K562 (cell line): ENCODE data around the gene AMELX. TPM values are rescaled to one million over a fixed set of nuclear protein-coding genes. Genes with fewer than 3 reads are reported as not detected.

Source experiments
- ATAC-seq: fragments of 200-7000 bp; cut with Tn5 transposase; 3 replicates; pipeline ENCODE4 v1.9.1; 2020; ENCODE audit warnings: moderate library complexity
- BruUV-seq: library from RNA; stranded (reverse); fragments of 400-500 nt; replicated peaks from 2 replicates; lab custom pipeline; 2021; lab: Mats Ljungman, UMichigan
- CTCF ChIA-PET: fragments of 300-600 bp; formaldehyde crosslinking; extraction: SDS; loops from one replicate; lab custom pipeline; 2021; ENCODE audit warnings: low intra/inter-chr PET ratio; lab: Yijun Ruan, JAX
- POLR2A ChIA-PET: fragments of 300-600, 350-650 bp; sonication (Branson Sonifier 250); formaldehyde crosslinking; extraction: SDS; loops from one replicate; lab custom pipeline; 2021; ENCODE audit warnings: antibody characterized with exemption, inconsistent platforms; lab: Yijun Ruan, JAX
- DNase-seq, 4 experiments: peaks; one replicate each; pipeline versions ENCODE4 v3.0.0 to v3.0.0-alpha.2; 2011 to 2018; ENCODE audit warnings: low spot score in 3 of 4, mixed read lengths in 3 of 4; ENCODE audit errors: extremely low read depth in 1 of 4
- FAIRE-seq: peaks from 2 replicates; lab custom pipeline; 2011; peaks lifted over from hg19 to GRCh38; lab: Jason Lieb, UNC
- H2AFZ ChIP-seq: 2 replicates; pipeline ENCODE4 v1.6.0; 2011; ENCODE audit warnings: low read depth, low read length, control low read depth, inconsistent platforms
- H3K27ac ChIP-seq: fragments of 200-600 bp; 3 replicates; pipeline ENCODE4 v1.8.0; 2011; ENCODE audit warnings: low read depth, mild to moderate bottlenecking, control low read depth, inconsistent platforms, low read length, moderate library complexity, mixed read lengths; ENCODE audit errors: extremely low read depth
- H3K27me3 ChIP-seq, 2 experiments: fragments of 300-600 bp in 1 of 2; 2 replicates in 1 of 2; 3 replicates in 1 of 2; pipeline versions ENCODE4 v1.6.0 to v1.8.0; 2011; ENCODE audit warnings: inconsistent platforms in 2 of 2, low read length in 2 of 2, mild to moderate bottlenecking in 1 of 2, mixed read lengths in 1 of 2, moderate library complexity in 1 of 2; ENCODE audit not compliant: control insufficient read depth in 2 of 2, insufficient read depth in 2 of 2
- H3K36me3 ChIP-seq: fragments of 300-600 bp; 3 replicates; pipeline ENCODE4 v1.8.0; 2011; ENCODE audit warnings: mild to moderate bottlenecking, low read length, inconsistent platforms; ENCODE audit not compliant: control insufficient read depth, insufficient read depth
- H3K4me1 ChIP-seq, 2 experiments: fragments of 200-600 bp in 1 of 2; replicated peaks in 1 of 2; 2 replicates in 1 of 2; 3 replicates in 1 of 2; pipeline versions ENCODE4 v1.5.1 to v1.8.0; 2011; ENCODE audit warnings: inconsistent platforms in 2 of 2, low read length in 2 of 2, mild to moderate bottlenecking in 1 of 2, mixed read lengths in 1 of 2, moderate library complexity in 1 of 2; ENCODE audit not compliant: control insufficient read depth in 2 of 2, insufficient read depth in 2 of 2
- H3K4me2 ChIP-seq: 2 replicates; pipeline ENCODE4 v1.6.1; 2011; ENCODE audit warnings: low read length, control low read depth, inconsistent platforms, mixed read lengths; ENCODE audit not compliant: insufficient read depth
- H3K4me3 ChIP-seq: fragments of 200-600 bp; sonication (generic), shearing (Covaris generic); 2 replicates; pipeline ENCODE4 v1.5.1; 2016; ENCODE audit warnings: control low read depth, inconsistent platforms
- H3K79me2 ChIP-seq: fragments of 200-600 bp; 3 replicates; pipeline ENCODE4 v1.8.0; 2011; ENCODE audit warnings: low read length, inconsistent platforms; ENCODE audit not compliant: control insufficient read depth, insufficient read depth
- H3K9ac ChIP-seq, 2 experiments: 2 replicates each; pipeline versions ENCODE4 v1.6.0 to v1.6.1; 2011; ENCODE audit warnings: low read depth in 2 of 2, low read length in 2 of 2, control low read depth in 1 of 2, inconsistent platforms in 1 of 2, mild to moderate bottlenecking in 1 of 2, mixed read lengths in 1 of 2; ENCODE audit not compliant: insufficient read depth in 1 of 2
- H3K9me1 ChIP-seq: one replicate; pipeline ENCODE4 v1.6.0; 2011; ENCODE audit warnings: inconsistent platforms, mild to moderate bottlenecking, low read length, moderate library complexity; ENCODE audit not compliant: control insufficient read depth, insufficient read depth
- H3K9me3 ChIP-seq: replicated peaks from 2 replicates; pipeline ENCODE4 v1.5.1; 2011; ENCODE audit warnings: low read depth, low read length, inconsistent platforms; ENCODE audit not compliant: control insufficient read depth, insufficient read depth
- H4K20me1 ChIP-seq: replicated peaks from 2 replicates; pipeline ENCODE4 v1.6.1; 2011; ENCODE audit warnings: low read length, inconsistent platforms, mixed read lengths; ENCODE audit not compliant: control insufficient read depth, insufficient read depth
- C11orf30 ChIP-seq: fragments of 450-650 bp; IDR thresholded peaks from 2 replicates; pipeline ENCODE4 v1.6.1; 2016; ENCODE audit warnings: low read depth, mild to moderate bottlenecking
- MAFF ChIP-seq: IDR thresholded peaks from 2 replicates; pipeline ENCODE4 v1.6.1; 2012; ENCODE audit warnings: low read length, improper control_type of control experiment
- MAFG ChIP-seq: fragments of 450-650 bp; conservative IDR thresholded peaks from 2 replicates; pipeline ENCODE4 v1.6.1; 2016; ENCODE audit warnings: missing genetic modification characterization, missing compliant biosample characterization
- MAFK ChIP-seq: IDR thresholded peaks from 2 replicates; pipeline ENCODE4 v1.6.1; 2011; ENCODE audit warnings: low read length, improper control_type of control experiment
- RBM25 ChIP-seq: fragments of 200-400 bp; formaldehyde crosslinking; IDR thresholded peaks from 2 replicates; pipeline ENCODE4 v1.6.1; 2018; ENCODE audit warnings: low read length, low read depth, moderate library complexity; ENCODE audit not compliant: severe bottlenecking
- ZNF316 ChIP-seq: fragments of 450-650 bp; IDR thresholded peaks from 2 replicates; pipeline ENCODE4 v1.6.1; 2016
- WGBS: fragments of 100-300 bp; shearing (Covaris generic); methylation state at CpG from one replicate; pipeline ENCODE4 v1.1.6; 2016; ENCODE audit warnings: low coverage, mixed read lengths; ENCODE audit not compliant: insufficient coverage; ENCODE audit errors: missing lambda C conversion rate; 5-methylcytosine and 5-hydroxymethylcytosine counted together
- in situ Hi-C: fragments of 300-500 bp; cut with MboI; formaldehyde crosslinking; loops from 4 replicates; pipeline ENCODE4 v1.15.0; 2018; ENCODE audit warnings: inconsistent platforms, mixed read lengths
- intact Hi-C: fragments of 100-400 bp; cut with micrococcal nuclease; formaldehyde crosslinking; loops from 2 replicates; pipeline ENCODE4 v1.14.2; 2022
- polyA plus RNA-seq, 8 experiments: library from polyadenylated mRNA; depleted of rRNA in 4 of 8; stranded (reverse) in 5 of 8; unstranded in 3 of 8; fragments of >200 nt; fragmentation: Nextera tagmentation in 2 of 8; fragmentation: Illumina TruSeq in 1 of 8; extraction: Ambion mirVana in 2 of 8; extraction: Trizol in 1 of 8; gene quantifications; 2 replicates each; pipeline versions ENCODE4 v1.2.1 to v1.2.3, GENCODE V29; 2011 to 2014; ENCODE audit warnings: inconsistent platforms in 1 of 8, missing spikeins in 1 of 8
- total RNA-seq, 7 experiments: library from RNA; depleted of rRNA in 6 of 7; stranded (reverse); fragments of >200 nt in 6 of 7; fragmentation: Illumina TruSeq in 2 of 7; extraction: Trizol in 2 of 7; gene quantifications; 2 replicates each; pipeline versions ENCODE4 v1.2.1 to v1.2.3, GENCODE V29; 2011 to 2021; ENCODE audit warnings: low replicate concordance in 1 of 7
- TF ChIP-seq, protein P1 (sequence below): fragments of 250-450 bp; sonication (Bioruptor Pico); IDR thresholded peaks from 2 replicates; pipeline ENCODE4 v1.8.0; 2021; ENCODE audit warnings: moderate library complexity, mild to moderate bottlenecking, inconsistent platforms

Gene AMELX
- total and polyA plus RNA-seq, 9 of the 15 experiments (the other 6 are each of a cell fraction or from before 2014, with no cell fraction given): 0.22 TPM; not detected in 8

GRCh38 chrX:11347300-11347699 lies 54.1 kb downstream of the AMELX start (continued):
- TF ChIP-seq, protein P1, sequence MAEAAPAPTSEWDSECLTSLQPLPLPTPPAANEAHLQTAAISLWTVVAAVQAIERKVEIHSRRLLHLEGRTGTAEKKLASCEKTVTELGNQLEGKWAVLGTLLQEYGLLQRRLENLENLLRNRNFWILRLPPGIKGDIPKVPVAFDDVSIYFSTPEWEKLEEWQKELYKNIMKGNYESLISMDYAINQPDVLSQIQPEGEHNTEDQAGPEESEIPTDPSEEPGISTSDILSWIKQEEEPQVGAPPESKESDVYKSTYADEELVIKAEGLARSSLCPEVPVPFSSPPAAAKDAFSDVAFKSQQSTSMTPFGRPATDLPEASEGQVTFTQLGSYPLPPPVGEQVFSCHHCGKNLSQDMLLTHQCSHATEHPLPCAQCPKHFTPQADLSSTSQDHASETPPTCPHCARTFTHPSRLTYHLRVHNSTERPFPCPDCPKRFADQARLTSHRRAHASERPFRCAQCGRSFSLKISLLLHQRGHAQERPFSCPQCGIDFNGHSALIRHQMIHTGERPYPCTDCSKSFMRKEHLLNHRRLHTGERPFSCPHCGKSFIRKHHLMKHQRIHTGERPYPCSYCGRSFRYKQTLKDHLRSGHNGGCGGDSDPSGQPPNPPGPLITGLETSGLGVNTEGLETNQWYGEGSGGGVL (CRISPR knock-in tag): no peak
- TF ChIP-seq, all 486 proteins: peak for 1

GRCh38 chrX:11349020-11349419 lies 55.8 kb downstream of the AMELX start:
- no peaks in the 10 kb centered on the region for H3K9me3 ChIP-seq
- in situ Hi-C loops: no loop called here
- TF ChIP-seq C11orf30: peak; percentile 75
- no peak for TF ChIP-seq RBM25
- TF ChIP-seq MAFK: peak; percentile 48; the same call in 1 of the 2 replicates
- peak; percentile 70 for TF ChIP-seq MAFG (tag)
- TF ChIP-seq ZNF316: peak; percentile 83
- peak; percentile 47 for TF ChIP-seq MAFF

More at GRCh38 chrX:11349020-11349419, 55.8 kb downstream of the AMELX start:
- WGBS: 54% methylated on average over 1 of the region's 1 CpG
- ATAC-seq (no peak), DNase-seq (no peak), FAIRE-seq (no peak)
- H3K9me1 ChIP-seq: no peaks in the 10 kb centered on the region
- H3K4me1 ChIP-seq: peaks cover 10 to 53% of the 10 kb centered on the region in 2 experiments
- no peak overlapping the region for H2AFZ ChIP-seq
- intact Hi-C loops: no loop called here
- H3K4me2 ChIP-seq: no peak overlapping the region
- no peak overlapping the region for H3K4me3 ChIP-seq
- no peaks in the 10 kb centered on the region for H4K20me1 ChIP-seq
- POLR2A ChIA-PET: no interaction called here
- H3K36me3 ChIP-seq: peaks cover 11% of the 10 kb centered on the region; the same call in 1 of the 3 replicates
- peak overlapping the region; percentile 12; the same call in 1 of the 3 replicates for H3K27ac ChIP-seq
- CTCF ChIA-PET: no interaction called here
- H3K27me3 ChIP-seq: no peaks in the 10 kb centered on the region
- BruUV-seq: no TSS peak
- peaks cover 93% of the 10 kb centered on the region for H3K79me2 ChIP-seq
- no peak overlapping the region for H3K9ac ChIP-seq
